Esophagus muscularis mucosa (tissue), 3 donors: ENCODE measurements around the gene PRMT3.

Source experiments
- CTCF ChIP-seq, 3 experiments: fragments of 200-600 bp in 2 of 3; fragments of 450-650 bp in 1 of 3; sonication (generic) in 2 of 3; IDR thresholded peaks; one replicate each; pipeline ENCODE4 v1.5.1; 2017 to 2019; ENCODE audit warnings: antibody characterized with exemption in 3 of 3, mild to moderate bottlenecking in 2 of 3, moderate library complexity in 1 of 3
- POLR2A ChIP-seq: fragments of 450-650 bp; IDR thresholded peaks from one replicate; pipeline ENCODE4 v1.6.1; 2017; ENCODE audit warnings: antibody characterized with exemption, moderate library complexity, mild to moderate bottlenecking, low read depth
- POLR2AphosphoS5 ChIP-seq, 2 donors: sonication (generic); formaldehyde crosslinking; IDR thresholded peaks; one replicate each; pipeline ENCODE4 v1.6.1; 2017; ENCODE audit warnings: antibody characterized with exemption in 2 of 2

- TF ChIP-seq CTCF (IDR thresholded peaks at IDR 0.05) (no peak), POLR2A (no peak), POLR2AphosphoS5 (IDR thresholded peaks at IDR 0.05) (no peak)
These were observed 15.4 kb upstream of the PRMT3 start for GRCh38 chr11:20372081-20372626.
